Neural progenitor cell (in vitro differentiated cells): ENCODE measurements around the gene ITIH5. TPM values are rescaled to one million over a fixed set of nuclear protein-coding genes. Genes with fewer than 3 reads are reported as not detected.

ENCODE experiments used
- DNase-seq: peaks from one replicate; pipeline ENCODE4 v3.0.0-alpha.2; 2016; ENCODE audit warnings: low spot score
- H2AFZ ChIP-seq: fragments of 200-600 bp; sonication (generic); replicated peaks from 2 replicates; pipeline ENCODE4 v1.6.1; 2016; ENCODE audit warnings: antibody characterized with exemption
- H3F3A ChIP-seq: fragments of 200-600 bp; sonication (generic); 2 replicates; pipeline ENCODE4 v1.6.1; 2016; ENCODE audit warnings: antibody characterized with exemption, low read depth
- H3K27ac ChIP-seq: fragments of 200-600 bp; sonication (generic); 2 replicates; pipeline ENCODE4 v1.5.1; 2016; ENCODE audit warnings: mild to moderate bottlenecking
- H3K27me3 ChIP-seq: fragments of 200-600 bp; sonication (generic); 2 replicates; pipeline ENCODE4 v1.6.1; 2016; ENCODE audit warnings: mild to moderate bottlenecking, moderate library complexity
- H3K36me3 ChIP-seq: fragments of 200-600 bp; sonication (generic); 2 replicates; pipeline ENCODE4 v1.5.1; 2016
- H3K4me1 ChIP-seq: fragments of 200-600 bp; sonication (generic); 2 replicates; pipeline ENCODE4 v1.6.1; 2016; ENCODE audit warnings: mixed run types
- H3K4me2 ChIP-seq: fragments of 200-600 bp; sonication (generic); 2 replicates; pipeline ENCODE4 v1.6.1; 2016
- H3K4me3 ChIP-seq: fragments of 200-600 bp; sonication (generic); 2 replicates; pipeline ENCODE4 v1.5.1; 2016
- H3K79me2 ChIP-seq: fragments of 200-600 bp; sonication (generic); 2 replicates; pipeline ENCODE4 v1.6.1; 2016; ENCODE audit warnings: low read depth
- H3K9ac ChIP-seq: fragments of 200-600 bp; sonication (generic); 2 replicates; pipeline ENCODE4 v1.6.1; 2016
- H3K9me3 ChIP-seq: fragments of 200-600 bp; sonication (generic); 2 replicates; pipeline ENCODE4 v1.5.1; 2016; ENCODE audit warnings: low read depth
- H4K20me1 ChIP-seq: fragments of 200-600 bp; sonication (generic); 2 replicates; pipeline ENCODE4 v1.6.1; 2016; ENCODE audit warnings: low read depth
- H3K27ac Mint-ChIP-seq: 3 replicates; pipeline ENCODE4 v1.8.0; 2021; ENCODE audit warnings: mixed read lengths
- H3K27me3 Mint-ChIP-seq: 2 replicates; pipeline ENCODE4 v1.8.0; 2022; ENCODE audit warnings: low read depth, mild to moderate bottlenecking, inconsistent platforms, moderate library complexity, mixed read lengths; ENCODE audit not compliant: insufficient read depth
- H3K36me3 Mint-ChIP-seq: 3 replicates; pipeline ENCODE4 v1.8.0; 2021; ENCODE audit warnings: mixed read lengths
- H3K4me1 Mint-ChIP-seq: 3 replicates; pipeline ENCODE4 v1.8.0; 2021; ENCODE audit warnings: mixed read lengths
- H3K4me3 Mint-ChIP-seq: 3 replicates; pipeline ENCODE4 v1.8.0; 2021; ENCODE audit warnings: mild to moderate bottlenecking, moderate library complexity, mixed read lengths
- H3K9me3 Mint-ChIP-seq: 3 replicates; pipeline ENCODE4 v1.8.0; 2020; ENCODE audit warnings: mixed read lengths
- EZH2 ChIP-seq: fragments of 200-600 bp; sonication (generic); IDR thresholded peaks from 2 replicates; pipeline ENCODE4 v1.6.1; 2017; ENCODE audit warnings: antibody characterized with exemption, mild to moderate bottlenecking, moderate library complexity
- EZH2phosphoT487 ChIP-seq: fragments of 200-600 bp; sonication (generic); IDR thresholded peaks from 2 replicates; pipeline ENCODE4 v1.6.1; 2017; ENCODE audit warnings: antibody characterized with exemption
- total RNA-seq: library from RNA; depleted of rRNA; stranded (reverse); fragments of >200 nt; gene quantifications from 2 replicates; pipeline ENCODE4 v1.2.3, GENCODE V29; 2015; ENCODE audit warnings: low replicate concordance
- TF ChIP-seq, protein P1 (sequence below): fragments of 200-600 bp; sonication (generic); IDR thresholded peaks from 2 replicates; pipeline ENCODE4 v1.5.1; 2017; ENCODE audit warnings: antibody characterized with exemption, mild to moderate bottlenecking

ITIH5 gene
- total RNA-seq, 1 donor from 2014 or later: 1.1 TPM

GRCh38 chr10:7649673-7650300 lies 17.0 kb downstream of the ITIH5 start:
- peaks cover 4% of the 10 kb centered on the region for H3K4me1 Mint-ChIP-seq
- Histone ChIP-seq H3K4me1 (no peaks in the 10 kb centered on the region), H3K4me3 (no peak overlapping the region), H3F3A (no peaks in the 10 kb centered on the region), H3K36me3 (no peaks in the 10 kb centered on the region), H2AFZ (no peak overlapping the region), H3K4me2 (no peak overlapping the region), H3K9me3 (no peaks in the 10 kb centered on the region), H3K79me2 (no peaks in the 10 kb centered on the region), H3K9ac (no peak overlapping the region), H3K27me3 (no peaks in the 10 kb centered on the region), H3K27ac (no peak overlapping the region), H4K20me1 (no peaks in the 10 kb centered on the region)
- no peak for DNase-seq
- TF ChIP-seq EZH2phosphoT487 (no peak), EZH2 (no peak)
- TF ChIP-seq, protein P1, sequence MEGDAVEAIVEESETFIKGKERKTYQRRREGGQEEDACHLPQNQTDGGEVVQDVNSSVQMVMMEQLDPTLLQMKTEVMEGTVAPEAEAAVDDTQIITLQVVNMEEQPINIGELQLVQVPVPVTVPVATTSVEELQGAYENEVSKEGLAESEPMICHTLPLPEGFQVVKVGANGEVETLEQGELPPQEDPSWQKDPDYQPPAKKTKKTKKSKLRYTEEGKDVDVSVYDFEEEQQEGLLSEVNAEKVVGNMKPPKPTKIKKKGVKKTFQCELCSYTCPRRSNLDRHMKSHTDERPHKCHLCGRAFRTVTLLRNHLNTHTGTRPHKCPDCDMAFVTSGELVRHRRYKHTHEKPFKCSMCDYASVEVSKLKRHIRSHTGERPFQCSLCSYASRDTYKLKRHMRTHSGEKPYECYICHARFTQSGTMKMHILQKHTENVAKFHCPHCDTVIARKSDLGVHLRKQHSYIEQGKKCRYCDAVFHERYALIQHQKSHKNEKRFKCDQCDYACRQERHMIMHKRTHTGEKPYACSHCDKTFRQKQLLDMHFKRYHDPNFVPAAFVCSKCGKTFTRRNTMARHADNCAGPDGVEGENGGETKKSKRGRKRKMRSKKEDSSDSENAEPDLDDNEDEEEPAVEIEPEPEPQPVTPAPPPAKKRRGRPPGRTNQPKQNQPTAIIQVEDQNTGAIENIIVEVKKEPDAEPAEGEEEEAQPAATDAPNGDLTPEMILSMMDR: no peak
- H3K4me3 Mint-ChIP-seq: no peak overlapping the region
- H3K27me3 Mint-ChIP-seq: peaks cover 2% of the 10 kb centered on the region
- no peaks in the 10 kb centered on the region for H3K36me3 Mint-ChIP-seq
- H3K27ac Mint-ChIP-seq: no peak overlapping the region
- H3K9me3 Mint-ChIP-seq: no peaks in the 10 kb centered on the region

DNA sequence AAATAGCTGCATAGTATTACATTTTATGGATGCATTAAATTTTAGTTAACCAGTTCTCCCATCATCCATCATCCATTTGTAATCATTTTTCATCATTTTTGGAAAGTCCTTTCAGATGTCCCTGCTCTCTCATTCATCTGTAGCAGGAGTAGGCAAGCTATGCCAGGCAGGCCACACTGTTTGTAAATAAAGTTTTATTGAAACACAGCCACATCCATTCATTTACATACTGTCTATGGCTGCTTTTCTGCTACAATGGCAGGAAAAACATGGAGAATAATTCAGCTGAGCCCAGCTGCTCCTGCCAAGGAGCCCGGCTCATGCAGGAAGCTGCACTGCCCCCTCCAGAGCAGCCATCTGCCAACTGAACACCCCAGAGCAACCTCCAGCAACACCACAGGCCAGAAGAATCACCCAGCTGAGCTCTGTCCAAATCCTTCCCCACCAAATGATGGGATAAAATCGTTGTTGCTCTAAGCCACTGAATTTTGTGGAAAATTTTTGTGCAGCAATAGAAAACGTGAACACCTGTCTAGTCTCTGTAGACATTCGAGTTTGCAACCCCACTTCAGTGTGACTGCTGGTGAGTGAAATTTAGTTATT lies 19.6 kb downstream of the ITIH5 start:
- peaks cover 2% of the 10 kb centered on the region for H3K27me3 Mint-ChIP-seq
- no peak overlapping the region for H3K4me3 Mint-ChIP-seq
- peaks cover 2% of the 10 kb centered on the region for H3K9me3 Mint-ChIP-seq
- TF ChIP-seq, protein P1: no peak
- no peak for TF ChIP-seq EZH2
- no peaks in the 10 kb centered on the region for H3F3A ChIP-seq
- H3K79me2 ChIP-seq: no peaks in the 10 kb centered on the region
- DNase-seq: no peak
- H3K4me1 Mint-ChIP-seq: peaks cover 4% of the 10 kb centered on the region
- H3K27ac ChIP-seq: no peak overlapping the region
- H3K9me3 ChIP-seq: no peaks in the 10 kb centered on the region
- no peak overlapping the region for H3K9ac ChIP-seq
- H3K36me3 Mint-ChIP-seq: no peaks in the 10 kb centered on the region
- no peaks in the 10 kb centered on the region for H3K27me3 ChIP-seq
- no peaks in the 10 kb centered on the region for H3K36me3 ChIP-seq
- H2AFZ ChIP-seq: no peak overlapping the region
- no peaks in the 10 kb centered on the region for H4K20me1 ChIP-seq
- no peak overlapping the region for H3K27ac Mint-ChIP-seq
- H3K4me3 ChIP-seq: no peak overlapping the region
- H3K4me2 ChIP-seq: no peak overlapping the region
- no peaks in the 10 kb centered on the region for H3K4me1 ChIP-seq

DNA sequence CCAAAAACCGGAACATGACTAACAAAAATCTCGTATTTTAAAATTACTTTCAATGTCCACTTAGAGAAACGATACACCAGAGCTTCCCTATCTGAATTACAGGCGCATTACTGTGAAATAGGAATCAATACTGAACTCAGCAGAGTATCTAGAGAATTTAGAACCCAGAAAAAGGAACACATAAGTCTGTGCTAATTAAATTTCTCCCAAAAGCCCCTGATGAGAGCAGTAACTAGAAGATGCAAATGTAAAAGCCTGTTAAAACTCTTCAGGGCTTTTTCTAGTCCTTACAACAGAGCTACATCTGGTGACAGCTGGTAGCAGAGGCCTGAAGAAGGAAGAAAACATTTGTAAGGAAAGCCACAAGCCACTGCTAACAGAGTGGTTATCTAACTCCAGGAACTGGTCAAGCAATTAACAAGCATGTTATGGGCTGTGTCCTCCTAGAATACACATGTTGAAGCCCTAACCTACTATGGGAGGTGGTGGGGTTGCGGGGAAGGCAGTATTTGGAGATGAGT lies 24.2 kb downstream of the ITIH5 start:
- Histone ChIP-seq H4K20me1 (no peaks in the 10 kb centered on the region), H3K9ac (no peak overlapping the region), H3F3A (no peaks in the 10 kb centered on the region), H3K27ac (no peak overlapping the region), H2AFZ (no peak overlapping the region), H3K27me3 (no peaks in the 10 kb centered on the region), H3K4me2 (no peak overlapping the region), H3K4me3 (no peak overlapping the region), H3K9me3 (no peaks in the 10 kb centered on the region), H3K4me1 (no peaks in the 10 kb centered on the region), H3K79me2 (no peaks in the 10 kb centered on the region), H3K36me3 (no peaks in the 10 kb centered on the region)
- peaks cover 2% of the 10 kb centered on the region for H3K27me3 Mint-ChIP-seq
- no peak overlapping the region for H3K27ac Mint-ChIP-seq
- TF ChIP-seq EZH2: no peak
- no peak for TF ChIP-seq EZH2phosphoT487
- H3K4me3 Mint-ChIP-seq: no peak overlapping the region
- peaks cover 12% of the 10 kb centered on the region for H3K9me3 Mint-ChIP-seq
- no peak for DNase-seq
- H3K4me1 Mint-ChIP-seq: peaks cover 4% of the 10 kb centered on the region
- no peaks in the 10 kb centered on the region for H3K36me3 Mint-ChIP-seq
